HG02798 (cell line): ENCODE data around the gene KRT15.
A peak's percentile ranks its signal among the peaks of the same experiment; 100 is the strongest.

Source experiments
- ATAC-seq: cut with Tn5 transposase; IDR thresholded peaks from one replicate; pipeline ENCODE4 v1.9.1; 2021; ENCODE audit warnings: mild to moderate bottlenecking; ENCODE audit not compliant: unreplicated experiment, poor library complexity

The KRT15 gene

DNA sequence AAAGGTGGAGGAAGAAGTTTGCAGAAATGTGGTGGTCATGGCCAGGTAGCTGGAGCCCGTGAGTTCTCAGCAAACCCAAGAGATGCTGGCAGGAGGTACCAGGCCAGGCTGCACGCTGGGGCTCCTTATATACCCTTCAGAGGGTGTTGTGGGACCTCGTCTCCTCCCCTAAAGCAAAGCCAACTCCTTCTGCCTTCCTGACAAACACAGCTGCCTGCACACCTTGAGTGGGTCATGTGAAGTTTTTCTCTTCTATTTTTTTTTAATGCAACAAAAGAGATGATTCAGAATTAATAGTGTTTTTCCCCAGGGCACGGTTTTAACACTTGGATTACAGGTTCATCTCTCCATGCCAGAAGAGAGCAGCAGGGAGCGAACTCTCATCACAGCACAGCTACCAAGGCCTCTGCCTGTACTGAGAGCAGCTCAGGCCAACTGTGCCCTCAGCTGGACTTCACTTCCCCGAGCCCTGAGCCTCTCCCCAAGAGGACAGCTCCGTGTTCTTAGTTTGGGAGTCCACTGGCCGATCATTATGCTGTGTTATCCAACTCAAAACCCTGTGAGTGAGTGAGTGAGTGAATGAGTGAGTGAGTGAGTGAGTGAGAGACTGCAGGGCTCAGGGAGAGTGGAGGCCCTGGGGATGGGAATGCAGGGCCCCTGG is at the start of gene KRT15:
Gene KRT15, minus strand, starts transcription at position 102 of the 661 bp plus-strand sequence. Its CDS starts 63 bp downstream, at position 39.
- no peak for ATAC-seq

GRCh38 chr17:41567317-41567716 is 48.6 kb upstream of the KRT15 start:
- ATAC-seq: no peak

DNA sequence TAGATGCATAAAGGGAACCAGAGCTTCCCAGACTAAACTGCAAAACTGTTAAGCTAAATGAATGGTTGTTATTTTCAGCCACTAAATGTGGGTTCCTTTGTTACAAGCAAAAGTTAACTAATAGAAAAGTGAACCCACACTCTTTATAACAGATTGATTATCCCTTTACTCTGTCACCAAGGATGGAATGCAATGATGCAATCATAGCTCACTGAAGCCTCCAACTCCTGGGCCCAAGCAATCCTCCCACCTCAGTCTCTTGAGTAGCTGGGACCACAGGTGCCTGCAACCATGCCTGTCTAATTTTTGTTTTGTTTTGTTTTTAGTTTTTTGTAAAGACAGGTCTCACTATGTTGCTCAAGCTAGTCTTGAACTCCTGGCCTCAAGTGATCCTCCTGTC is 46.6 kb upstream of the KRT15 start:
- ATAC-seq: no peak

DNA sequence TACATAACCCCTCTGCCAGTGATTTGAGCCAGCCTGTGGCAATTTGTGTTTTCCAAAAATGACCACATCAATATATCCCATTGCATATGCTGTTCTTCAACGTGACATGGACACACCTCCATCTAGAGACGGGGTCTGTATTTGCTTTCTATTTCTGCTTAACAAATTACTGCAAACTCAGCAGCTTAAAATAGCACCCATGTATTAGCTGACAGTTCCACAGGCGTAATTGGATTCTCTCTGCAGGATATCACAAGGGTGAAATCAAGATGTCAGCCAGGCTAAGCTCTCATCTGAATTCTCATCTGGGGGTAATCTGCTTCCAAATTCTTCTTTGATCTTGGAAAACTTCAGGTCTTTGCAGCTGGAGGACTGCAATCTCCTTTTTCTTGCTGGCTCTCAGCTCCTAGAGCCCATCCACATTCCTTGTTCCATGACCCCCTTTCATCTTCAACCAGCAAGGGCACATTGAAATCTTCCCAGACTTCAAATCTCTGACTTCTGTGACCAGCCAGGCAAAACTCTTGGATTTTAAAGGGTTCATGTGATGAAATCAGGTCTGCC is 45.0 kb upstream of the KRT15 start:
- ATAC-seq: no peak

DNA sequence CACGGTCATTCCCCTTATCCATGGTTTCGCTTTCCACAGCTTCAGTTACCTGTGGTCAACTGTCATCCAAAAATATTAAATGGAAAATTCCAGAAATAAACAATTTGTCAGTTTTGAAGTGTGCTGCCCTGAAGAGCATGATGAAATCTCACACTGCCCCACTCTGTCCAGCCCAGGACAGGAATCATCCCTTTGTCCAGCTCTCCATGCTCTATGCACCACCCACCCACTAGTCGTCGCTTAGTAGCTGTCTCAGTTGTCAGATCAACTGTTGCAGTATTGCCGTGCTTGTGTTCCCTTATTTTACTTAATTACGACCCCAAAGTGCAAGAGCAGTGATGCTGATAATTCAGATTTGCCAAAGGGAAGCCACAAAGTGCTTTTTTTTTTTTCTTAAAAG is 42.9 kb upstream of the KRT15 start:
- ATAC-seq: no peak

GRCh38 chr17:41559548-41559947 is 40.9 kb upstream of the KRT15 start:
- no peak for ATAC-seq

- ATAC-seq: no peak
Observed at GRCh38 chr17:41556931-41557330, 38.2 kb upstream of the KRT15 start.

GRCh38 chr17:41556306-41556705 is 37.6 kb upstream of the KRT15 start:
- ATAC-seq: no peak

DNA sequence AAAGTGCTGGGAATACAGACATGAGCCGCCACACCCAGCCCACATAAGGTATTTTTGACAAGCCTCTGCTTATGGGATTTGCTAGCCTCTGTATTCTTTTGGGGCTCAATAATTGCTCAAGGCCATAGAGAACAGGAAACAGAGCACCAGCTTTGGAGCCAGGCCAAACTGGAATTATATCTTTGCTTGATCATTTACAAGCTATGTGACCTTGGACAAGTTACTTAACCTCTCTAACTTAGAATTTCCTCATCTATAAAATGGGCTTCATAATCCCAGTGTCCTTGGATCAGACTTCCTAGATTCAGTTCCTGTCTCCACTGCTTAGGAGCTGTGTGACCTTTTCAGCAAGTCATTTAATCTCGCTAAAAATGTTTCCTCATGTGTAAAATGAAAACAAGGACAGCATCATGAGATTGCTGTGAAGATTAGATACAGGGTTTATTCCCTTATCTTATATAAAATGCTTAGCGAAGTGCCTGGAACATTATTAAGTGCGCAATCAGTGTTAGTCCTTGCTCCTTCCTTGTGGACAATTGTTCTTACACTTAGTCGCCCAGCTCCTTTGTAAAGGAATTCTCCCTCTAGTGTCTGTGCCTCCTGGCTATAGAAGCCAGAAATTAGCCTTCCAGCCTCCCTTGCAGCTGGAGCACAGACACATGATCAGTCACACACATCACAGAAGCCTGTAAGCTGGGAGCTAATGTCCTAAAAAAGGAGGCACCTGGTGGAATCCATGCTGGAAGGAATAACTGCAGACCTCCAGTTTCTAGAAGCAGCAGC is 36.6 kb upstream of the KRT15 start:
- ATAC-seq: no peak

GRCh38 chr17:41553987-41554680 is 35.4 kb upstream of the KRT15 start:
- no peak for ATAC-seq

DNA sequence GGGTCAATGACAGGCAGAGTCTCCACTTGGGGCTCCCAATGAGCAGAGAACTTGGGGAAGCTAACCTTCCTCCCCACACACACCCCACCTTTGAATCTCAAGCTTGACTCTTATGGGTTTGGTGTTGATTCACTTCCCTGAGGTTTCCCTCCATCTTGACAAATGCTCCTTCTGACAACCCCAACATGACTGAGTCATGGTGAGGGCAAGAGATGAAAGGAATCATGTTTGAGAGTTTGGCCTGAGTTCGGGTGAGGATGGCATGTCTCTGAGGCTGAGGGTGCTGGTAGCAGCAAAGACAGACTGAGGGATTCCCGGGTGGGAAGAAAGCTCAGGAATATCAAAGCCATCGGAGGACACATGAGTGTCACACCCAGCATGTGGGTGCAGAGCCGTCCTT is 34.5 kb upstream of the KRT15 start:
- ATAC-seq: no peak

- no peak for ATAC-seq
Observed at GRCh38 chr17:41552455-41552854, 33.8 kb upstream of the KRT15 start.

DNA sequence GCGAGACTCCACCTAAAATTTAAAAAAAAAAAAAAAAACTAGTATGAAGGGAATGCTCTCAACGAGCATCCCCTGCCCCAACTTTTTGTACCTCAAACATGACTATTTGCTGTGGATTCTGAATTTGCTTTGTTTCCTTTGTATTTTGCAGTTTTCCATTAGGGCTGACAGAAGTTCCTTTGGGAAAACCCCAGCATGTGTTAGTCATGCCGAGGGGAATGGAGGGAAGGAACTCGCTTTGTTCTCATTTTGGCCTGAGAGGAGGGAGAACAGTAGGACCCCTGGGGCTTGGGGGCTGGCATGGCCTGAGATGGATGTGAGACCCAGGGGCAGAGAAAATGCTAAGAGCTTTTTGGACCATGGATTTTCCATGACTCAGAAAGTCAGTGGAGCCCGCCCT is 32.7 kb upstream of the KRT15 start:
- ATAC-seq: no peak

- no peak for ATAC-seq
Observed at GRCh38 chr17:41549596-41550039, 30.9 kb upstream of the KRT15 start.

DNA sequence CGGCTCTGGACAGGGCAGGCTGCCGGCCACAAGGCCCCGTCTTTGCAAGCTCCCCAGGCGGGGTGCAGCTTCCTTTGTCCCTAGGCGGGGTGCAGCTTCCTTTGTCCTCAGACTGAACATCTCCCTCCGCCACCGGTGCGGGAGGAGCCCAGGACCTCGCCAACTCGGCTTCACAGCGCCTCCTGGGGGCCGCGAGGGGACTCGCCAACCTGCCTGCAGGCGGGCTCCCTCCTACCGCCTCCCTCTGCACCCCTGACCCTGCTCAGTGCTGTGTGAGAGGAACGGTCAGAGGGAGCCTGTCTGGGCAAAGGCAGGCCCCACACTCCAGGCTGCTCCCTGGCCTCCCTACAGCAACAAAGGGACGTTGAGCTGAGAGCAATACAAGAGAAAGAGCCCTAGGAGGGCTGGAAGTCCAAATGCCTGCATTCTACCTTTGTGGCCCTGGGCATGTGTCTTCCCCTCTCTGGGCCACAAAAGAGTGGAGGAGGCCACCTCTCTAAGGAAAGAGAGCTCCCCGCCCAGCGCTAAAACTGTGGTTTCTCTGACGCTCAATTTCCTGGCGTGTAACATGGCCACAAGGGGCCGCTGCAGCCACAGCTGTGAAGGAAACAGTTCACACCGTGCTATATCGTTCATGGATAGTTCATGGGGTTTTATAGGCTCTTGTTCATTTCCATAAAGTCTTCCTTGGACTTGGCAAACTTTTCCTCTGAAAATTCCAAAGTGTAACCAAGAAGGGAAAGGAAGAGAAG is 30.3 kb upstream of the KRT15 start:
- peak; percentile 66 for ATAC-seq

DNA sequence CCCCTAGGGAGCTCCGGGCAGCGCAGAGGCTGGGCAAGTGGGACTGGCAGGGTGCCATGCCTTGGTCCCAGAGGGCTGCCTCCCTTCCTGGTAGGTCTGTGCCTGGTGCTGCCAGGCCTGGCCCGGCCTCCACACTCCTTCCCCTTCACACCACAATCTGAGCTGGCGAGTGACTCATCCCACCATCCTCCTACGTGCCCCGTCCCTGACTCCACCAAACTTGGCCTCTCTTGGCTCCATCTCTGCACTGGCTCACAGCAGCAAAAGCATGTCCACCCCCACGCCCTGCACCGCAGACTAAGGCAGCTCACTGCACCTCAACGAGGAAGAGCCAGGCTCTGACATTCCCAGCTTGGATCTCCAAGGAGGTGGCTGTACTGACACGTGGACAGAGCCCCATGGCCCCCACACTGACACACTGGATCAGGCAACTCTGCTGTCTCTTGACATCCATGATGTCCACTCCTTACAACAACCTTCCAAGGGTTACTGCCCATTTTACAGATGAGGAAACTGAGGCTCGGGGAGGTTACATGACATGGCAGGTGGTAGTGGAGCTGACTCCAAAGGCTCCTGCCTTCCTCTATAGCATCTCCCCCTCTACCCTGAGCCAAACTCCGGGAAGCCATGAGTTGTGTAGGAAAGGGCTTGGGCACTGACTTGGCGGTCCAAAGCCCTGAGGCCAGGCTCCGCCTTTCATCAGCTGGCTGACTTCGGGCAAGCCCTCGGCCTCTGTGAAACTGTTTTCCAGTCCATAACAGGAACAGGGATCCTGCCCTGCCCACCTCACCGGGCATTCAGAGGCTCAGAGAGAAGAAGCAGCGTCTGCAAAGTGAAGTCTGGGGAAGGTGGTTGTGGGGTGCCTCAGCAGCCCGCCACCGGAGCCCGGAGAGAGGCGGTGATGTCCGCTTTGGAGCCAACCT is 29.5 kb upstream of the KRT15 start:
- peak; percentile 9 for ATAC-seq

- no peak for ATAC-seq
Observed at GRCh38 chr17:41547378-41547841, 28.7 kb upstream of the KRT15 start.

DNA sequence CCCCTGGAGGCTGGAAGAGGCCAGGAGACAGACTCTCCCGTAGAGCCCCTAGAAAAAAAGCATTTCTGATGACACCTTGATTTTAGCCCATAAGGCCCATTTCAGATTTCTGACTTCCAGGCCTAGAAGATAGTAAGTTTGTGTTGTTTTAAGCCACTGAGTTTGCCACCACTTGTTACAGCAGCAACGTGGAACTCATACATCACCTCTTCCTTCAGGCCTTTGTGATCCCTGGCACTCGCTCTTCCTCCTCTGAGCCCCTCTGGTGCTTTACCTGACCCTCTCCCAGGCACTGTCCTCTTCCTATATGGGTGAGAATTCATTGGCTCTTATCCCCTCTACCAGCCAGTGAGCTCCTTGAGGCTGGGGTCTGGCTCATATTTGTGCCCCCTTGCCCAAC is 28.1 kb upstream of the KRT15 start:
- ATAC-seq: no peak

- no peak for ATAC-seq
Observed at GRCh38 chr17:41545829-41546410, 27.2 kb upstream of the KRT15 start.
